GM23248 (cell line): Measurements from ENCODE around the gene COX8A. TPM values are rescaled to one million over a fixed set of nuclear protein-coding genes. Genes with fewer than 3 reads are reported as not detected.
A peak's percentile ranks its signal among the peaks of the same experiment; 100 is the strongest.

Source experiments
- DNase-seq: peaks from one replicate; pipeline ENCODE4 v3.0.0-alpha.2; 2015
- H2AFZ ChIP-seq: fragments of 200-600 bp; sonication (generic); 2 replicates; pipeline ENCODE4 v1.6.1; 2016; ENCODE audit warnings: antibody characterized with exemption
- H3F3A ChIP-seq: fragments of 200-600 bp; sonication (generic); 2 replicates; pipeline ENCODE4 v1.6.1; 2016; ENCODE audit warnings: mild to moderate bottlenecking, antibody characterized with exemption, mixed run types; ENCODE audit not compliant: insufficient read depth
- H3K27ac ChIP-seq: fragments of 200-600 bp; sonication (generic); 2 replicates; pipeline ENCODE4 v1.5.1; 2016; ENCODE audit warnings: mild to moderate bottlenecking
- H3K27me3 ChIP-seq: fragments of 200-600 bp; sonication (generic); replicated peaks from 2 replicates; pipeline ENCODE4 v1.6.1; 2016; ENCODE audit warnings: mild to moderate bottlenecking; ENCODE audit not compliant: insufficient read depth
- H3K36me3 ChIP-seq: fragments of 200-600 bp; sonication (generic); 2 replicates; pipeline ENCODE4 v1.6.1; 2016; ENCODE audit warnings: low read depth, mild to moderate bottlenecking
- H3K4me1 ChIP-seq: fragments of 200-600 bp; sonication (generic); 2 replicates; pipeline ENCODE4 v1.6.1; 2016; ENCODE audit warnings: mild to moderate bottlenecking; ENCODE audit not compliant: insufficient read depth
- H3K4me2 ChIP-seq: fragments of 200-600 bp; sonication (generic); one replicate; pipeline ENCODE4 v1.6.1; 2016; ENCODE audit warnings: mild to moderate bottlenecking; ENCODE audit not compliant: unreplicated experiment
- H3K4me3 ChIP-seq: fragments of 200-600 bp; sonication (generic); 2 replicates; pipeline ENCODE4 v1.5.1; 2016; ENCODE audit warnings: mild to moderate bottlenecking
- H3K79me2 ChIP-seq: fragments of 200-600 bp; sonication (generic); 2 replicates; pipeline ENCODE4 v1.6.1; 2016; ENCODE audit warnings: mild to moderate bottlenecking; ENCODE audit not compliant: insufficient read depth
- H3K9ac ChIP-seq: fragments of 200-600 bp; sonication (generic); 2 replicates; pipeline ENCODE4 v1.6.1; 2016; ENCODE audit warnings: mild to moderate bottlenecking
- H3K9me2 ChIP-seq: fragments of 200-600 bp; sonication (generic); 2 replicates; pipeline ENCODE4 v1.6.1; 2016; ENCODE audit warnings: mixed run types, mild to moderate bottlenecking, moderate library complexity; ENCODE audit not compliant: insufficient read depth
- H3K9me3 ChIP-seq: fragments of 200-600 bp; sonication (generic); one replicate; pipeline ENCODE4 v1.6.1; 2017; ENCODE audit warnings: low read depth
- H4K20me1 ChIP-seq: fragments of 200-600 bp; sonication (generic); 2 replicates; pipeline ENCODE4 v1.6.0; 2016; ENCODE audit not compliant: insufficient read depth
- EZH2 ChIP-seq: fragments of 200-600 bp; sonication (generic); IDR thresholded peaks from 2 replicates; pipeline ENCODE4 v1.6.1; 2018; ENCODE audit warnings: antibody characterized with exemption, mild to moderate bottlenecking; ENCODE audit not compliant: insufficient read depth, poor library complexity, severe bottlenecking
- EZH2phosphoT487 ChIP-seq: fragments of 200-600 bp; sonication (generic); IDR thresholded peaks from 2 replicates; pipeline ENCODE4 v1.6.1; 2018; ENCODE audit warnings: antibody characterized with exemption, moderate library complexity, mild to moderate bottlenecking, low read depth; ENCODE audit not compliant: insufficient read depth
- WGBS, 2 experiments: methylation state at CpG; one replicate each; pipeline ENCODE4 v1.1.6; 2015 to 2017; ENCODE audit warnings: low lambda C conversion rate in 2 of 2, low coverage in 1 of 2; ENCODE audit errors: missing lambda C conversion rate in 2 of 2; 5-methylcytosine and 5-hydroxymethylcytosine counted together
- in situ Hi-C: fragments of 300-500 bp; cut with MboI; formaldehyde crosslinking; loops from 2 replicates; pipeline ENCODE4 v1.15.0; 2020
- polyA plus RNA-seq: library from polyadenylated mRNA; unstranded; fragments of >200 nt; fragmentation: Nextera tagmentation; extraction: Ambion mirVana; gene quantifications from 2 replicates; pipeline ENCODE4 v1.2.1, GENCODE V29; 2016
- total RNA-seq: library from RNA; depleted of rRNA; stranded (reverse); fragments of >200 nt; shearing (Covaris generic); gene quantifications from 2 replicates; pipeline ENCODE4 v1.2.3, GENCODE V29; 2014

Gene COX8A
- total and polyA plus RNA-seq, 2 experiments from 2014 or later, result 388 to 397 TPM

- no peaks in the 10 kb centered on the region for H3K9me3 ChIP-seq
- no peaks in the 10 kb centered on the region for H3K9me2 ChIP-seq
- H2AFZ ChIP-seq, result peak overlapping the region; percentile 86
- peak overlapping the region; percentile 91 for H3K9ac ChIP-seq
- no peaks in the 10 kb centered on the region for H3K36me3 ChIP-seq
- no peaks in the 10 kb centered on the region; the same call in 1 of the 2 replicates for H3F3A ChIP-seq
- peaks cover 14% of the 10 kb centered on the region for H3K4me1 ChIP-seq
- peaks cover 85% of the 10 kb centered on the region for H3K79me2 ChIP-seq
- H4K20me1 ChIP-seq, result no peaks in the 10 kb centered on the region
- H3K27me3 ChIP-seq, result no peaks in the 10 kb centered on the region
- H3K27ac ChIP-seq, result peak overlapping the region; percentile 71; the same call in 1 of the 2 replicates
- peak overlapping the region; percentile 95 for H3K4me2 ChIP-seq
- in situ Hi-C loops, result no loop called here
- 20 to 21% methylated on average over 25 of the region's 25 CpGs for WGBS, 2 experiments
- TF ChIP-seq EZH2, result no peak
- no peak for TF ChIP-seq EZH2phosphoT487
- H3K4me3 ChIP-seq, result peak overlapping the region; percentile 74
- peak; percentile 15 for DNase-seq
Observed at GRCh38 chr11:63986932-63987513, 12.6 kb downstream of the COX8A start.

- Histone ChIP-seq H3K79me2 (peaks cover 65% of the 10 kb centered on the region), H3K36me3 (no peaks in the 10 kb centered on the region; the same call in 1 of the 2 replicates), H3K9me3 (no peaks in the 10 kb centered on the region), H3F3A (no peaks in the 10 kb centered on the region), H3K27me3 (no peaks in the 10 kb centered on the region), H3K9ac (no peak overlapping the region), H3K27ac (no peak overlapping the region), H2AFZ (no peak overlapping the region), H3K9me2 (no peaks in the 10 kb centered on the region), H3K4me1 (peaks cover 8% of the 10 kb centered on the region), H4K20me1 (no peaks in the 10 kb centered on the region), H3K4me2 (no peak overlapping the region), H3K4me3 (no peak overlapping the region)
- in situ Hi-C loops, result no loop called here
- no peak for DNase-seq
- no peak for TF ChIP-seq EZH2phosphoT487
- no peak for TF ChIP-seq EZH2
- WGBS, 2 experiments, result 82% methylated on average over 10 of the region's 10 CpGs
Observed at GRCh38 chr11:63991558-63991957, 17.1 kb downstream of the COX8A start.

GRCh38 chr11:63993100-63993499 is 18.7 kb downstream of the COX8A start:
- no peak overlapping the region for H2AFZ ChIP-seq
- no peaks in the 10 kb centered on the region for H3K27me3 ChIP-seq
- H3K9ac ChIP-seq, result no peak overlapping the region
- H3K27ac ChIP-seq, result no peak overlapping the region
- 89 to 93% methylated on average over 4 to 5 of the region's 5 CpGs for WGBS, 2 experiments
- no peak overlapping the region for H3K4me3 ChIP-seq
- TF ChIP-seq EZH2, result no peak
- TF ChIP-seq EZH2phosphoT487, result no peak
- H4K20me1 ChIP-seq, result no peaks in the 10 kb centered on the region
- no peaks in the 10 kb centered on the region for H3K9me2 ChIP-seq
- no peaks in the 10 kb centered on the region for H3K9me3 ChIP-seq
- peaks cover 49% of the 10 kb centered on the region for H3K79me2 ChIP-seq
- no peak overlapping the region for H3K4me2 ChIP-seq
- H3F3A ChIP-seq, result no peaks in the 10 kb centered on the region
- DNase-seq, result no peak
- in situ Hi-C loops, result no loop called here
- no peaks in the 10 kb centered on the region; the same call in 1 of the 2 replicates for H3K36me3 ChIP-seq
- no peaks in the 10 kb centered on the region for H3K4me1 ChIP-seq

GRCh38 chr11:63993993-63994392 is 19.6 kb downstream of the COX8A start:
- in situ Hi-C loops, result no loop called here
- no peaks in the 10 kb centered on the region for H3K27me3 ChIP-seq
- H3K4me1 ChIP-seq, result no peaks in the 10 kb centered on the region
- no peaks in the 10 kb centered on the region for H3K9me3 ChIP-seq
- H3K36me3 ChIP-seq, result no peaks in the 10 kb centered on the region; the same call in 1 of the 2 replicates
- DNase-seq, result no peak
- H3K9me2 ChIP-seq, result no peaks in the 10 kb centered on the region
- H3K79me2 ChIP-seq, result peaks cover 40% of the 10 kb centered on the region
- no peaks in the 10 kb centered on the region for H4K20me1 ChIP-seq
- no peak overlapping the region for H3K9ac ChIP-seq
- TF ChIP-seq EZH2 (no peak), EZH2phosphoT487 (no peak)
- 63 to 71% methylated on average over 6 of the region's 6 CpGs for WGBS, 2 experiments
- no peaks in the 10 kb centered on the region for H3F3A ChIP-seq
- H3K27ac ChIP-seq, result no peak overlapping the region
- H3K4me2 ChIP-seq, result no peak overlapping the region
- H3K4me3 ChIP-seq, result no peak overlapping the region
- no peak overlapping the region for H2AFZ ChIP-seq

GRCh38 chr11:63996512-63996911 is 22.1 kb downstream of the COX8A start:
- Histone ChIP-seq H3F3A (no peaks in the 10 kb centered on the region), H3K9ac (no peak overlapping the region), H2AFZ (no peak overlapping the region), H3K27ac (no peak overlapping the region), H3K9me3 (no peaks in the 10 kb centered on the region), H3K4me1 (peaks cover 4% of the 10 kb centered on the region), H3K9me2 (no peaks in the 10 kb centered on the region), H3K79me2 (peaks cover 21% of the 10 kb centered on the region), H3K4me3 (no peak overlapping the region), H3K4me2 (no peak overlapping the region), H4K20me1 (no peaks in the 10 kb centered on the region), H3K36me3 (no peaks in the 10 kb centered on the region; the same call in 1 of the 2 replicates), H3K27me3 (no peaks in the 10 kb centered on the region)
- in situ Hi-C loops, result no loop called here
- TF ChIP-seq EZH2, result no peak
- TF ChIP-seq EZH2phosphoT487, result no peak
- no peak for DNase-seq
- WGBS, 2 experiments, result 93% methylated on average over 15 to 18 of the region's 18 CpGs
